HepG2 (cell line): Measurements from ENCODE around the gene SLTM.

ENCODE experiments used
- HOXA7 ChIP-seq: sonication (generic); formaldehyde crosslinking; IDR thresholded peaks from 2 replicates; pipeline ENCODE4 v1.8.1; 2022; ENCODE audit warnings: mild to moderate bottlenecking, missing genetic modification reagents, moderate library complexity
- POLR2AphosphoS5 ChIP-seq: IDR thresholded peaks from 2 replicates; pipeline ENCODE4 v1.6.1; 2012; ENCODE audit warnings: low read depth, low read length
- SMC3 ChIP-seq: IDR thresholded peaks from 2 replicates; pipeline ENCODE4 v1.6.1; 2011; ENCODE audit warnings: low read length, improper control_type of control experiment
- ZNF619 ChIP-seq: sonication (generic); formaldehyde crosslinking; IDR thresholded peaks from 2 replicates; pipeline ENCODE4 v1.4.0; 2020; ENCODE audit warnings: mild to moderate bottlenecking, missing genetic modification reagents
- TF ChIP-seq, protein P1 (sequence below): sonication (generic); formaldehyde crosslinking; IDR thresholded peaks from 2 replicates; pipeline ENCODE4 v1.8.1; 2022; ENCODE audit warnings: low read depth, mild to moderate bottlenecking, missing genetic modification reagents
- TF ChIP-seq, protein P2 (sequence below): sonication (generic); formaldehyde crosslinking; IDR thresholded peaks from 2 replicates; pipeline ENCODE4 v1.5.0; 2020; ENCODE audit warnings: mild to moderate bottlenecking, missing genetic modification reagents
- TF ChIP-seq, protein P3 (sequence below): sonication (generic); formaldehyde crosslinking; IDR thresholded peaks from 2 replicates; pipeline ENCODE4 v1.5.0; 2020; ENCODE audit warnings: mild to moderate bottlenecking, missing genetic modification reagents, moderate library complexity
- TF ChIP-seq, protein P4 (sequence below): sonication (generic); formaldehyde crosslinking; IDR thresholded peaks from 2 replicates; pipeline ENCODE4 v1.4.0; 2020; ENCODE audit warnings: mild to moderate bottlenecking, missing genetic modification reagents
- TF ChIP-seq, protein P5 (sequence below): IDR thresholded peaks from 2 replicates; pipeline ENCODE4 v1.6.1; 2012; ENCODE audit warnings: inconsistent platforms
- TF ChIP-seq, protein P6 (sequence below): sonication (generic); formaldehyde crosslinking; IDR thresholded peaks from 2 replicates; pipeline ENCODE4 v1.5.0; 2020; ENCODE audit warnings: missing genetic modification reagents
- TF ChIP-seq, protein P7 (sequence below): sonication (generic); formaldehyde crosslinking; IDR thresholded peaks from 2 replicates; pipeline ENCODE4 v1.4.0; 2020; ENCODE audit warnings: missing genetic modification reagents

DNA sequence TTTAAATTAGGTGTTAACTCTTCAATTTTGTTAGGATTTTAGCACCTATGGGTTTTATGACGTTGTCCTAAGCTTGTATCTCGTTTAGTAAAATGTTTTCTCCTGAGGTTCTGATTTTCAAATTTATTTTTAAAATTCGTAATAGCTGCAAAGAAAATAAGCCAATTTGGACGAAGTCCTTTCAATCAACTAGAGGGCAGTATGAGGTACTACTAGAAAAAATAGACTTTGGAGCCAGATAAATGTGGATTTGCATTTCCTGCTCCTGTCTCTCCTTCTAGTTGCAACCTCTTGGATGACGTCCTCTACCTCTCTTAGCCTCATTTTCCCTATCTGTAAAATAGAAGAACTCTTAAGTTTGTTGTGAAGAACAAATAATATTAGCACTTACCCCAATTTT, 81.1 kb downstream of the SLTM start:
- TF ChIP-seq POLR2AphosphoS5: no peak
- TF ChIP-seq, protein P1, sequence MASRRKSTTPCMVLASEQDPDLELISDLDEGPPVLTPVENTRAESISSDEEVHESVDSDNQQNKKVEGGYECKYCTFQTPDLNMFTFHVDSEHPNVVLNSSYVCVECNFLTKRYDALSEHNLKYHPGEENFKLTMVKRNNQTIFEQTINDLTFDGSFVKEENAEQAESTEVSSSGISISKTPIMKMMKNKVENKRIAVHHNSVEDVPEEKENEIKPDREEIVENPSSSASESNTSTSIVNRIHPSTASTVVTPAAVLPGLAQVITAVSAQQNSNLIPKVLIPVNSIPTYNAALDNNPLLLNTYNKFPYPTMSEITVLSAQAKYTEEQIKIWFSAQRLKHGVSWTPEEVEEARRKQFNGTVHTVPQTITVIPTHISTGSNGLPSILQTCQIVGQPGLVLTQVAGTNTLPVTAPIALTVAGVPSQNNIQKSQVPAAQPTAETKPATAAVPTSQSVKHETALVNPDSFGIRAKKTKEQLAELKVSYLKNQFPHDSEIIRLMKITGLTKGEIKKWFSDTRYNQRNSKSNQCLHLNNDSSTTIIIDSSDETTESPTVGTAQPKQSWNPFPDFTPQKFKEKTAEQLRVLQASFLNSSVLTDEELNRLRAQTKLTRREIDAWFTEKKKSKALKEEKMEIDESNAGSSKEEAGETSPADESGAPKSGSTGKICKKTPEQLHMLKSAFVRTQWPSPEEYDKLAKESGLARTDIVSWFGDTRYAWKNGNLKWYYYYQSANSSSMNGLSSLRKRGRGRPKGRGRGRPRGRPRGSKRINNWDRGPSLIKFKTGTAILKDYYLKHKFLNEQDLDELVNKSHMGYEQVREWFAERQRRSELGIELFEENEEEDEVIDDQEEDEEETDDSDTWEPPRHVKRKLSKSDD (CRISPR knock-in tag): no peak
- no peak for TF ChIP-seq HOXA7
- no peak for TF ChIP-seq SMC3
- TF ChIP-seq, protein P2, sequence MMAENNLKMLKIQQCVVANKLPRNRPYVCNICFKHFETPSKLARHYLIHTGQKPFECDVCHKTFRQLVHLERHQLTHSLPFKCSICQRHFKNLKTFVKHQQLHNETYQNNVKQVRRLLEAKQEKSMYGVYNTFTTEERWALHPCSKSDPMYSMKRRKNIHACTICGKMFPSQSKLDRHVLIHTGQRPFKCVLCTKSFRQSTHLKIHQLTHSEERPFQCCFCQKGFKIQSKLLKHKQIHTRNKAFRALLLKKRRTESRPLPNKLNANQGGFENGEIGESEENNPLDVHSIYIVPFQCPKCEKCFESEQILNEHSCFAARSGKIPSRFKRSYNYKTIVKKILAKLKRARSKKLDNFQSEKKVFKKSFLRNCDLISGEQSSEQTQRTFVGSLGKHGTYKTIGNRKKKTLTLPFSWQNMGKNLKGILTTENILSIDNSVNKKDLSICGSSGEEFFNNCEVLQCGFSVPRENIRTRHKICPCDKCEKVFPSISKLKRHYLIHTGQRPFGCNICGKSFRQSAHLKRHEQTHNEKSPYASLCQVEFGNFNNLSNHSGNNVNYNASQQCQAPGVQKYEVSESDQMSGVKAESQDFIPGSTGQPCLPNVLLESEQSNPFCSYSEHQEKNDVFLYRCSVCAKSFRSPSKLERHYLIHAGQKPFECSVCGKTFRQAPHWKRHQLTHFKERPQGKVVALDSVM: no peak
- TF ChIP-seq, protein P3, sequence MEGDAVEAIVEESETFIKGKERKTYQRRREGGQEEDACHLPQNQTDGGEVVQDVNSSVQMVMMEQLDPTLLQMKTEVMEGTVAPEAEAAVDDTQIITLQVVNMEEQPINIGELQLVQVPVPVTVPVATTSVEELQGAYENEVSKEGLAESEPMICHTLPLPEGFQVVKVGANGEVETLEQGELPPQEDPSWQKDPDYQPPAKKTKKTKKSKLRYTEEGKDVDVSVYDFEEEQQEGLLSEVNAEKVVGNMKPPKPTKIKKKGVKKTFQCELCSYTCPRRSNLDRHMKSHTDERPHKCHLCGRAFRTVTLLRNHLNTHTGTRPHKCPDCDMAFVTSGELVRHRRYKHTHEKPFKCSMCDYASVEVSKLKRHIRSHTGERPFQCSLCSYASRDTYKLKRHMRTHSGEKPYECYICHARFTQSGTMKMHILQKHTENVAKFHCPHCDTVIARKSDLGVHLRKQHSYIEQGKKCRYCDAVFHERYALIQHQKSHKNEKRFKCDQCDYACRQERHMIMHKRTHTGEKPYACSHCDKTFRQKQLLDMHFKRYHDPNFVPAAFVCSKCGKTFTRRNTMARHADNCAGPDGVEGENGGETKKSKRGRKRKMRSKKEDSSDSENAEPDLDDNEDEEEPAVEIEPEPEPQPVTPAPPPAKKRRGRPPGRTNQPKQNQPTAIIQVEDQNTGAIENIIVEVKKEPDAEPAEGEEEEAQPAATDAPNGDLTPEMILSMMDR (CRISPR knock-in tag): peak; percentile 29
- TF ChIP-seq, protein P4, sequence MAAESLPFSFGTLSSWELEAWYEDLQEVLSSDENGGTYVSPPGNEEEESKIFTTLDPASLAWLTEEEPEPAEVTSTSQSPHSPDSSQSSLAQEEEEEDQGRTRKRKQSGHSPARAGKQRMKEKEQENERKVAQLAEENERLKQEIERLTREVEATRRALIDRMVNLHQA (CRISPR knock-in tag): no peak
- TF ChIP-seq, protein P5, sequence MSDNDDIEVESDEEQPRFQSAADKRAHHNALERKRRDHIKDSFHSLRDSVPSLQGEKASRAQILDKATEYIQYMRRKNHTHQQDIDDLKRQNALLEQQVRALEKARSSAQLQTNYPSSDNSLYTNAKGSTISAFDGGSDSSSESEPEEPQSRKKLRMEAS: no peak
- TF ChIP-seq, protein P6, sequence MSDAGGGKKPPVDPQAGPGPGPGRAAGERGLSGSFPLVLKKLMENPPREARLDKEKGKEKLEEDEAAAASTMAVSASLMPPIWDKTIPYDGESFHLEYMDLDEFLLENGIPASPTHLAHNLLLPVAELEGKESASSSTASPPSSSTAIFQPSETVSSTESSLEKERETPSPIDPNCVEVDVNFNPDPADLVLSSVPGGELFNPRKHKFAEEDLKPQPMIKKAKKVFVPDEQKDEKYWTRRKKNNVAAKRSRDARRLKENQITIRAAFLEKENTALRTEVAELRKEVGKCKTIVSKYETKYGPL: no peak
- TF ChIP-seq, protein P7, sequence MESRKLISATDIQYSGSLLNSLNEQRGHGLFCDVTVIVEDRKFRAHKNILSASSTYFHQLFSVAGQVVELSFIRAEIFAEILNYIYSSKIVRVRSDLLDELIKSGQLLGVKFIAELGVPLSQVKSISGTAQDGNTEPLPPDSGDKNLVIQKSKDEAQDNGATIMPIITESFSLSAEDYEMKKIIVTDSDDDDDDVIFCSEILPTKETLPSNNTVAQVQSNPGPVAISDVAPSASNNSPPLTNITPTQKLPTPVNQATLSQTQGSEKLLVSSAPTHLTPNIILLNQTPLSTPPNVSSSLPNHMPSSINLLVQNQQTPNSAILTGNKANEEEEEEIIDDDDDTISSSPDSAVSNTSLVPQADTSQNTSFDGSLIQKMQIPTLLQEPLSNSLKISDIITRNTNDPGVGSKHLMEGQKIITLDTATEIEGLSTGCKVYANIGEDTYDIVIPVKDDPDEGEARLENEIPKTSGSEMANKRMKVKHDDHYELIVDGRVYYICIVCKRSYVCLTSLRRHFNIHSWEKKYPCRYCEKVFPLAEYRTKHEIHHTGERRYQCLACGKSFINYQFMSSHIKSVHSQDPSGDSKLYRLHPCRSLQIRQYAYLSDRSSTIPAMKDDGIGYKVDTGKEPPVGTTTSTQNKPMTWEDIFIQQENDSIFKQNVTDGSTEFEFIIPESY (CRISPR knock-in tag): no peak
- no peak for TF ChIP-seq ZNF619 (CRISPR knock-in tag)
